HG03103 (cell line): ENCODE data around the gene LGALS12.

Experiments used
- ATAC-seq: cut with Tn5 transposase; IDR thresholded peaks from one replicate; pipeline ENCODE4 v1.9.1; 2021; ENCODE audit warnings: low read depth; ENCODE audit not compliant: unreplicated experiment

The LGALS12 gene

GRCh38 chr11:63505857-63506528, at the start of gene LGALS12:
Gene LGALS12 (plus strand): TSS chr11:63506084. CDS start chr11:63506459, 375 bp downstream.
- no peak for ATAC-seq

- ATAC-seq, result no peak
Observed at GRCh38 chr11:63459586-63459985, 46.3 kb upstream of the LGALS12 start.

- ATAC-seq, result no peak
Observed at GRCh38 chr11:63462137-63462536, 43.7 kb upstream of the LGALS12 start.

GRCh38 chr11:63470311-63470710, 35.6 kb upstream of the LGALS12 start:
- ATAC-seq, result no peak

- no peak for ATAC-seq
Observed at GRCh38 chr11:63472372-63472771, 33.5 kb upstream of the LGALS12 start.

- ATAC-seq, result no peak
Observed at GRCh38 chr11:63476618-63477017, 29.3 kb upstream of the LGALS12 start.

GRCh38 chr11:63478896-63479295, 27.0 kb upstream of the LGALS12 start:
- no peak for ATAC-seq

GRCh38 chr11:63480039-63480438, 25.8 kb upstream of the LGALS12 start:
- no peak for ATAC-seq

- no peak for ATAC-seq
Observed at GRCh38 chr11:63485777-63486176, 20.1 kb upstream of the LGALS12 start.

- no peak for ATAC-seq
Observed at GRCh38 chr11:63488789-63489188, 17.1 kb upstream of the LGALS12 start.

GRCh38 chr11:63489879-63490278, 16.0 kb upstream of the LGALS12 start:
- no peak for ATAC-seq

GRCh38 chr11:63490551-63491239, 15.2 kb upstream of the LGALS12 start, which contains the start of gene PLAAT5:
Gene PLAAT5 (minus strand): TSS chr11:63491167. CDS start chr11:63491034, 133 bp downstream.
- no peak for ATAC-seq

GRCh38 chr11:63491240-63491587, 14.7 kb upstream of the LGALS12 start:
- ATAC-seq, result no peak

- no peak for ATAC-seq
Observed at GRCh38 chr11:63491636-63492372, 14.1 kb upstream of the LGALS12 start.

GRCh38 chr11:63492441-63492840, 13.4 kb upstream of the LGALS12 start:
- ATAC-seq, result no peak

- no peak for ATAC-seq
Observed at GRCh38 chr11:63493127-63493526, 12.8 kb upstream of the LGALS12 start.

GRCh38 chr11:63494975-63495374, 10.9 kb upstream of the LGALS12 start:
- no peak for ATAC-seq

GRCh38 chr11:63499874-63500273, 6.0 kb upstream of the LGALS12 start:
- no peak for ATAC-seq

GRCh38 chr11:63501236-63501635, 4.6 kb upstream of the LGALS12 start:
- ATAC-seq, result no peak

GRCh38 chr11:63502252-63502820, 3.5 kb upstream of the LGALS12 start:
- no peak for ATAC-seq

GRCh38 chr11:63503492-63503891, 2.4 kb upstream of the LGALS12 start:
- no peak for ATAC-seq
